ENCODE results near the gene OR4D1.

Gene OR4D1

DNA sequence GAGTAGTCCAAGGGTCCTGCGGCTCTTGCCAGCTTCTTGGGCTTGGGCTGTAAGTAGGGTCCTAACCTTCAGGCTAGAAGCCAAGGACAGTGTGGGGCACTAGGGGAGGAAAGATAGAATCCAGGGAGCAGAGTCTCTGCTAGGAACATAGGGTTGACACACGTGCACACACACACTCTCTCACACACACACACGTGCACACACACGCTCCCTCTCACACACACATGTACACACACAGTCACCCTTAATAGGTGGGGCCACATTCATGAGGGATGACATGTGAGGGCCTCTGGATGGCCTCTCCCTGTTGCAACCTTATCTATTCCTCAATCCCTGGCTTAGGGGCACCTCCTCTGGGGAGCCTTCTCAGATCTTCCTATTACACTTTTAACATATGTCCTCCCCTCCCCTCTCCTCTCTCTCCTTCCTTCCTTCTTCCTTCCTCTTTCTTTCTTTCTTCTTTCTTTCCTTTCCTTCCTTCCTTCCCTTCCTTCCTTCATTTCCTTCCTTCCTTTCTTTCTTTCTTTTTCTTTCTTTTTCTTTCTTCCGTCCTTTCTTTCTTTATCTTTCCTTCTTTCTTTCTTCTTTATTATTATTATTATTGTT lies 47.4 kb downstream of the OR4D1 start:
- no peak for DNase-seq

DNA sequence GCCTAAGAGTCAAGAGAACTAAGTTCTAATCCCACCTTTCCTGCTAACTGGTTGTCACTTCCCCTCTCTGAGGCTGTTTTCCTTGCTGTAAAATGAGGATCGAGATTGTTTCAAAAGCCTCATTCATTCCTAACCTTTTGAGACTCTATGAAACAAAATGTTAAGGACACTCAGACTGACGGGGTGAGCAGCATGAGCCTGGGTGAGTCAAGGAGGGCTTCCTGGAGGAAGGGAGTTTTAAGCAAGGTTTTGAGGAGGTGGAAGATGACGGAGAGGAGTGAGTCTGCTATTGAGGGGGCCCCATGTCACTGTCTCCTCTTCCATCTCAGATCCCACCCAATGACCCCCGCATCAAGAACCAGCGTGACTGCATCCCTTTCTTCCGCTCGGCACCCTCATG lies 48.4 kb downstream of the OR4D1 start:
- DNase-seq = no peak

DNA sequence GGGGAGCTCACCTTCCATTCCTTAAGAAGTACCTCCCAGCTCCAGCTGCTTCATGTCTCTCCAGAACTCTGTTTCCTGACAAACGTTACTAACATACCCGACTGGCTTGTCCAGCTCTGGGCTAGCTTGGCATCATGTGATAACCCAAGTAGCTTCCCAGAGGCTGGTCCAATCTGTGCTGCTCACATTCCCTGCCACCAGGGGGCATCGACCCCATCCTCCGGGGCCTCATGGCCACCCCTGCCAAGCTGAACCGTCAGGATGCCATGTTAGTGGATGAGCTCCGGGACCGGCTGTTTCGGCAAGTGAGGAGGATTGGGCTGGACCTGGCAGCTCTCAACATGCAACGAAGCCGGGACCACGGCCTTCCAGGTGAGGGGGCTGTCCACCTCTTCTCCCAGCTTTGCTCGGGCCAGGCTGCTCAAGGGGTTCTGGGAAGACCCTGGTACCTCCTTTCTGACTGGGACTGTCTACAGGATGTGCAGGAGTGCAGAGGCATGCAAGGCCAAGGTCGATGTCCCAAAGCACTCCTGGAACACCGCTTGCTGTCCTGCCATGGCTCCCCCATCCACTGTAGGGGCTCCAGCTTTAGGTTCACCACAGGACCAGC lies 51.9 kb downstream of the OR4D1 start:
- peak; percentile 79 to 85 (median 82) for DNase-seq

DNA sequence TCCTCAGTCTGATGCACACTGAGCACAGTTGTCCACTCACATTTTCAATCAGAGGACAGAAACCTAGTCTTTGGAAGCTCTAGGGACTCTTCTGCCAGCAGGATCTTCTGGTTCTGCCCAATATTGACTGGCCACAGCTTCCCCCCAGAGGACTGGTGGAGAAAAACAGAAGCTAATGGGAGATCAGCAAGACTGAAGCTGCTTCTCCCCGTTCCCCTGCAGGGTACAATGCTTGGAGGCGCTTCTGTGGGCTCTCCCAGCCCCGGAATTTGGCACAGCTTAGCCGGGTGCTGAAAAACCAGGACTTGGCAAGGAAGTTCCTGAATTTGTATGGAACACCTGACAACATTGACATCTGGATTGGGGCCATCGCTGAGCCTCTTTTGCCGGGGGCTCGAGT lies 54.7 kb downstream of the OR4D1 start:
- DNase-seq = no peak

DNA sequence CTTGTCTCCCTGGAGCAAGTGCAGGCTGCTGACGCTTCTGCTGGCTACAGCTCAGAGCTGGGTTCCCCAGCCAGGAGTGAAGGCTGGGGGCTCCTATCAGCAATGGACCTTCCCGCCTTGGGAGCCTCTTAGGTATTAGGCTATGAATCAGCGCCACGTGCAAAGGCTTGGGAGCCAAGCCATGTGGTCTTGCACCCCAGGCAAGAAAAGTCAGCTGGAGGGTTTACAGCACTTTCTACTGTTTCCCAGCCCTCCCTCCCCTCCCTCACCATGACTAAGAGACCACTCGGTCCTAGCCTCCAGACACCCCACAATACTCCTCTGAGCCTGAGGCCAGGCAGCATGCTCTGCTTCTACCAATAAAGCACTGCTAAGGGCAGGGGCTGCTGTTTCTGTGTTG lies 56.6 kb downstream of the OR4D1 start:
- DNase-seq = no peak

DNA sequence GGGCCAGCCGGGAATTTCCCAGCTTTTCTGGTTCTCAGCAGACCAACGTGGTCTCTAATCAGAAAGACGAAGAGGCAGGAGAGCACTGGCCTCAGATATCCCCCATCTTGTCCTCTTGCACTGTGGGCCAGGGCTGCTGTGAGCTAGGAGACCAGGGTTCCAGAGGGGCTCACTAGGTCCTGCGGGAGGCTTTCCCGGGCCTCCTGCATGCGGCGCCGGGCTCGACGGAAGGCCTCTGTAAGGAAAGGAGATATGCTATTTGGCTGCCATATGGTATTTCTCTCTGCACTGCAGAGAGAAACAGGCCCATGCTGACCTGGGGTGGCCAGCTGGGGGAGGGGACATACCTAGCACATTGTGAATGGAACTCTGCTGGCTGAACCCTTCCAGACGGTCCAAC lies 57.8 kb downstream of the OR4D1 start:
- no peak for DNase-seq

DNA sequence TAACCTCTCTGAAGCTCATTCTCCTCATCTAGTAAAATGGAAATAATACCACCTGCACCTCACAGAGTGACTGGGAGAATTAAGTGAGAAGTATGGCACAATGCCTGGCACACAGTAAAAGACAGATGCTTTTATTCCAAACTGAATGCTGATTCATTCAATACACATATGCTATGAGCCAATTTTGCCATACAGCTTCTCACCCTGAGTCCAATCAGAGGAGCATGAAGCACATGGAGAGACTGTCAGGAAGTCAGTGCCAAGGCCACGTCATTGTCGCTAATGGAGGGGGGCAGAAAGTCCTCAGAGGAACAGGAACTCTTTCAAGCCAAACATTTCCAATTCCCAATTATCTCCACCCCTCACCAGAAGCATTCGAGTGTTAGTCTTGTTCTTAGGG lies 59.3 kb downstream of the OR4D1 start:
- no peak for DNase-seq

DNA sequence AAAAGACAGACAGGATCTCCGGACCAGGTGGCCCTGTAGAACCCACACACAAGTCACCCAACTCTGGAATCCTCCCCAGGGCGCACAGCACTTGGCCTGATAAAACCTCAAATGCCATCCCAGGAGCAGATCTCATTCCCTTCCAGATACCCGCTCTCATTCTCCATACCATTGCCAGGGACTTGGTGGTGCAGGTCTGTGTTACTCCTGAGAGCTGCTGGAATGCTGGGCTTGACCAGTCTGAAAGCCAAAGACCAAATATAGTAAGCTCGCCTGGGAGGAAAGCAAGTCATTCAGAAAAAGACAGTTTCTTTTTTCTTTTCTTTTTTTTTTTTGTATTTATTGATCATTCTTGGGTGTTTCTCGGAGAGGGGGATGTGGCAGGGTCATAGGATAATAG lies 60.2 kb downstream of the OR4D1 start:
- DNase-seq = no peak

Measured in suppressor macrophage (primary cell).